ENCODE results near the gene XRCC6. TPM values are rescaled to one million over a fixed set of nuclear protein-coding genes. Genes with fewer than 3 reads are reported as not detected.
A peak's percentile ranks its signal among the peaks of the same experiment; 100 is the strongest.

XRCC6 gene
- total and polyA plus RNA-seq, 2 of the 13 experiments (the other 11 are each of a cell fraction or from before 2014, with no cell fraction given), result 124 to 625 TPM

DNA sequence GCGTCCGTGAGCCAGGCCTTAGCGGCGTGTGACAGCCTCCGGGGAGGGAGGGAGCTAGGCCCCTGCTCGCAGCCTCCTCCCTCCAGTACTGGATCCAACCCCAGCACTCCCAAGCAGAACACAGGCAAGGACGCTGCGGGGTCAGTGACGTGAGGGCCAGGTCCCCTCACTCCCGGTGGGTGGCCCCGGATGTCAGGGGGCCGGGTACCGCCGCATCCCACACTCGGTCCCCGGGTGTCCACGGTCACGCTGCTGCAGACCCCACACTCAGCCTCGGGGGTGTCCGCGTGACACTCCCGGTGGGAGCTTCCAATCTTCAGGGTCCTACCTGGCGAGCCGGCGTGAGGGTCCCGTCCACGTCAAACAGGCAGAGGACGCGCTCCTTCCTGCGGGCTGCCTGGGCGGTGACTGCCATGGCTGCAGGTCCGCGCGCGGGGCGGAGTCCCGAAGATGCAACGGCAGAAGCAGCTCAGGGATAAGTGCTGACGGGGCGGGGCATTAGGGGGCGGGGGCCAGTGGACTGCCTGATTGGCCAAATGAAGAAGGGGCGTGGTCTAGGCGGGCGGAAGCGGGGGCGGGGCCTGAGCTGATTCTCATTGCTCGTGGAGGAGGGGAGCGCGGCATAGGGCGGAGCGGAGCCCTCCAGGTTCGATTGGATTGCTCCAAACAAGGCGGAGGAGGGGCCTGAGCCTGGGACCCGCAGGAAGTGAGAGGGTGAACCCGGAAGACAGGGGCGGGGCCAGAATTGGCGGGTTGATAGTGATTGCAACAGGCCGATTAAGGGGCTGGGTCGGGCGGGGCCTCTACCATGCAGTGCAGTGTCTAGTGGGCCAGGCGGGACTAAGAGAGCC lies 31.5 kb upstream of the XRCC6 start, which contains the start of gene PMM1 (continued):
- TF ChIP-seq ZNF34 (CRISPR knock-in tag; IDR thresholded peaks at IDR 0.05; ENCODE audit: borderline replicate concordance) (no peak), ZNF12 (CRISPR knock-in tag; IDR thresholded peaks at IDR 0.05) (no peak), ZBTB38 (CRISPR knock-in tag; IDR thresholded peaks at IDR 0.05) (0 out of 2 replicates have a peak, but pooled peaks have one; percentile 8), ELF3 (CRISPR knock-in tag; IDR thresholded peaks at IDR 0.05) (0 out of 2 replicates have a peak, but pooled peaks have one; percentile 1), SSRP1 (CRISPR knock-in tag; IDR thresholded peaks at IDR 0.05) (no peak), TP53 (CRISPR knock-in tag; conservative IDR thresholded peaks at IDR 0.05) (no peak), ZNF44 (CRISPR knock-in tag; IDR thresholded peaks at IDR 0.05) (no peak), ZNF460 (CRISPR knock-in tag; IDR thresholded peaks at IDR 0.05; ENCODE audit: borderline replicate concordance) (no peak), ZBTB33 (CRISPR knock-in tag; IDR thresholded peaks at IDR 0.05) (no peak), ZNF598 (CRISPR knock-in tag; IDR thresholded peaks at IDR 0.05; ENCODE audit: borderline replicate concordance) (no peak), HNF4G (IDR thresholded peaks at IDR 0.05; ENCODE audit: borderline replicate concordance, low read depth, low read length) (no peak), HNF4G (CRISPR knock-in tag; IDR thresholded peaks at IDR 0.05; ENCODE audit: borderline replicate concordance, low read depth) (no peak), ZNF691 (CRISPR knock-in tag; IDR thresholded peaks at IDR 0.05; ENCODE audit: borderline replicate concordance, low read depth) (0 out of 2 replicates have a peak, but pooled peaks have one; percentile 19), ZBTB21 (CRISPR knock-in tag; IDR thresholded peaks at IDR 0.05) (no peak), NR2F2 (IDR thresholded peaks at IDR 0.05; ENCODE audit: borderline replicate concordance, low read depth) (no peak), NFKBIZ (CRISPR knock-in tag; IDR thresholded peaks at IDR 0.05) (no peak), ZNF33A (CRISPR knock-in tag; IDR thresholded peaks at IDR 0.05; ENCODE audit: borderline replicate concordance) (no peak), ZBTB1 (CRISPR knock-in tag; IDR thresholded peaks at IDR 0.05; ENCODE audit: borderline replicate concordance) (no peak), AHR (CRISPR knock-in tag; IDR thresholded peaks at IDR 0.05) (no peak), TOE1 (CRISPR knock-in tag; IDR thresholded peaks at IDR 0.05) (no peak)
- TF ChIP-seq, protein P1, sequence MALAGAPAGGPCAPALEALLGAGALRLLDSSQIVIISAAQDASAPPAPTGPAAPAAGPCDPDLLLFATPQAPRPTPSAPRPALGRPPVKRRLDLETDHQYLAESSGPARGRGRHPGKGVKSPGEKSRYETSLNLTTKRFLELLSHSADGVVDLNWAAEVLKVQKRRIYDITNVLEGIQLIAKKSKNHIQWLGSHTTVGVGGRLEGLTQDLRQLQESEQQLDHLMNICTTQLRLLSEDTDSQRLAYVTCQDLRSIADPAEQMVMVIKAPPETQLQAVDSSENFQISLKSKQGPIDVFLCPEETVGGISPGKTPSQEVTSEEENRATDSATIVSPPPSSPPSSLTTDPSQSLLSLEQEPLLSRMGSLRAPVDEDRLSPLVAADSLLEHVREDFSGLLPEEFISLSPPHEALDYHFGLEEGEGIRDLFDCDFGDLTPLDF (CRISPR knock-in tag; IDR thresholded peaks at IDR 0.05), result peak; percentile 91; the same call in 1 of the 2 replicates
- TF ChIP-seq, protein P2, sequence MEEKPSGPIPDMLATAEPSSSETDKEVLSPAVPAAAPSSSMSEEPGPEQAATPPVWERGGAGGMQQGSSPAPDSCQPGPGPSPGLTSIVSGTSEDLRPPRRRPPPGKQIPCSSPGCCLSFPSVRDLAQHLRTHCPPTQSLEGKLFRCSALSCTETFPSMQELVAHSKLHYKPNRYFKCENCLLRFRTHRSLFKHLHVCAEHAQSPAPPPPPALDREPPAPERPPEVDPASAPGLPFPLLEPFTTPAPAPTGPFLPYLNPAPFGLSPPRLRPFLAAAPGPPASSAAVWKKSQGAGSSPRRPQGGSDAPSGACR (CRISPR knock-in tag; IDR thresholded peaks at IDR 0.05), result peak; percentile 67
- TF ChIP-seq, protein P3, sequence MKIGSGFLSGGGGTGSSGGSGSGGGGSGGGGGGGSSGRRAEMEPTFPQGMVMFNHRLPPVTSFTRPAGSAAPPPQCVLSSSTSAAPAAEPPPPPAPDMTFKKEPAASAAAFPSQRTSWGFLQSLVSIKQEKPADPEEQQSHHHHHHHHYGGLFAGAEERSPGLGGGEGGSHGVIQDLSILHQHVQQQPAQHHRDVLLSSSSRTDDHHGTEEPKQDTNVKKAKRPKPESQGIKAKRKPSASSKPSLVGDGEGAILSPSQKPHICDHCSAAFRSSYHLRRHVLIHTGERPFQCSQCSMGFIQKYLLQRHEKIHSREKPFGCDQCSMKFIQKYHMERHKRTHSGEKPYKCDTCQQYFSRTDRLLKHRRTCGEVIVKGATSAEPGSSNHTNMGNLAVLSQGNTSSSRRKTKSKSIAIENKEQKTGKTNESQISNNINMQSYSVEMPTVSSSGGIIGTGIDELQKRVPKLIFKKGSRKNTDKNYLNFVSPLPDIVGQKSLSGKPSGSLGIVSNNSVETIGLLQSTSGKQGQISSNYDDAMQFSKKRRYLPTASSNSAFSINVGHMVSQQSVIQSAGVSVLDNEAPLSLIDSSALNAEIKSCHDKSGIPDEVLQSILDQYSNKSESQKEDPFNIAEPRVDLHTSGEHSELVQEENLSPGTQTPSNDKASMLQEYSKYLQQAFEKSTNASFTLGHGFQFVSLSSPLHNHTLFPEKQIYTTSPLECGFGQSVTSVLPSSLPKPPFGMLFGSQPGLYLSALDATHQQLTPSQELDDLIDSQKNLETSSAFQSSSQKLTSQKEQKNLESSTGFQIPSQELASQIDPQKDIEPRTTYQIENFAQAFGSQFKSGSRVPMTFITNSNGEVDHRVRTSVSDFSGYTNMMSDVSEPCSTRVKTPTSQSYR (CRISPR knock-in tag; IDR thresholded peaks at IDR 0.05; ENCODE audit: borderline replicate concordance), result 0 out of 2 replicates have a peak, but pooled peaks have one; percentile 5
